ENCODE results near the gene MAP3K7.

- TF ChIP-seq CTCF (IDR thresholded peaks at IDR 0.05; ENCODE audit: borderline replicate concordance, extremely low read depth, low read length, poor library complexity, severe bottlenecking) (no peak), EZH2 (IDR thresholded peaks at IDR 0.05; ENCODE audit: borderline replicate concordance, low read depth, low read length, severe bottlenecking) (no peak)
These were observed 61.5 kb downstream of the MAP3K7 start for GRCh38 chr6:90525421-90525820.

All from DND-41 (cell line).